Transverse colon (tissue), 4 donors: ENCODE results near the gene KLK7.

Source experiments
- CTCF ChIP-seq, 5 experiments: fragments of 200-600 bp in 3 of 5; fragments of 450-650 bp in 2 of 5; sonication (generic) in 3 of 5; IDR thresholded peaks; 1 replicate in 2 of 5; 2 replicates in 3 of 5; pipeline ENCODE4 v1.5.1; 2016 to 2017; ENCODE audit warnings: antibody characterized with exemption in 5 of 5, inconsistent platforms in 3 of 5, mild to moderate bottlenecking in 2 of 5, moderate library complexity in 1 of 5
- POLR2A ChIP-seq: fragments of 450-650 bp; IDR thresholded peaks from one replicate; pipeline ENCODE4 v1.6.1; 2016; ENCODE audit warnings: antibody characterized with exemption, mild to moderate bottlenecking, moderate library complexity
- POLR2AphosphoS5 ChIP-seq, 3 donors: sonication (generic); formaldehyde crosslinking; IDR thresholded peaks; one replicate each; pipeline ENCODE4 v1.6.1; 2016; ENCODE audit warnings: antibody characterized with exemption in 3 of 3

GRCh38 chr19:50980208-50980607 is 3.5 kb downstream of the KLK7 start:
- TF ChIP-seq POLR2A: no peak
- TF ChIP-seq CTCF (IDR thresholded peaks at IDR 0.05): no peak
- TF ChIP-seq POLR2AphosphoS5 (IDR thresholded peaks at IDR 0.05): no peak
